HCEC 1CT (cell line): ENCODE results near the gene SNAP29.
A peak's percentile ranks its signal among the peaks of the same experiment; 100 is the strongest.
"Not testable (repeated sequence)": the region's sequence is repeated elsewhere in the genome, so short reads cannot be mapped to it uniquely, and the experiment has no call there.

Experiments
- DNase-seq: peaks from one replicate; pipeline ENCODE4 v3.0.0-alpha.2; 2017

SNAP29 gene

GRCh38 chr22:20867179-20868024, 8.6 kb downstream of the SNAP29 start:
- DNase-seq, result no peak

DNA sequence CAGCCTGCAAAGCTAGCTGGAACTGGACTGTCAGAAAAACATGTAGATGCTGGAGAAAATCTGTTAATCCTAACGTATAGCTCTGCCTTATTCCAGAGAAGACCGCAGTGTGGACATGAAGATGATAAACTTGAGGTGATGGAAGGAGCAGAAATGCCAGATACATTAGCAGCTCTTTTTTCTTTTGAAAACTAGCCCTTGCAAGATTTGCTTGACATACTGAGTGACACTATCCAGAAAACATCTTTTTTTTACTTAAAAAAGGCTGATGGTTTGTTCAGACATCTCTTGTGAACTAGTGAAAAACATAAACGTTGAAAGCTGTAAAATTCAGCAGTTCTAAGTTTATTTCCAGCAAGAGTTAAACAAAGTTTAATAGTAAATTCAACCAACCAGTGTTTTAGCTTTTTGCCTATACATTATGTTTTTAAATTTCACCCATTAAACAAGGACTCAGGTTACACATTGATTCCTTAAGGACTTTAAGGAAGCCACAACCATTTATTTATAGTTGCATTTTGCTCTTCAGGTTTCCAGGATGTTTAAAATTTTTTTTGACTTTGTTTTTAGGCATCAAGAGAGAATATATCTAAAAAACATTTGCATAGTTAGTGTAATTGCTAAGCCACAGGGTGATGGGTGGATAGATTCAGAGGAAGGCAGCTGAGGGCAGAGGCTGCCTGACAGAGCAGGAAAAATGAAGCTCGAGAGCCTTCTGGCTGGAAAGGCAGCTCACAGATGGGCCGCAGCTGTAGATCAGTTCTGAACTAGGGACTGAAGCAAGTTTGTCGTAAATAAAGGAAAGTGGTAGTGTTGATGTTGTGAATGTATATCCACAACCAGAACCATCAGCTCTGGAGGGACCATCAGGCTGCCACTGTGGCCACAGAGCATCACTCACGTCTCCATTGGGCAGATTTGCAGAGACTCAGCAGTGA, 9.5 kb downstream of the SNAP29 start:
- no peak for DNase-seq

DNA sequence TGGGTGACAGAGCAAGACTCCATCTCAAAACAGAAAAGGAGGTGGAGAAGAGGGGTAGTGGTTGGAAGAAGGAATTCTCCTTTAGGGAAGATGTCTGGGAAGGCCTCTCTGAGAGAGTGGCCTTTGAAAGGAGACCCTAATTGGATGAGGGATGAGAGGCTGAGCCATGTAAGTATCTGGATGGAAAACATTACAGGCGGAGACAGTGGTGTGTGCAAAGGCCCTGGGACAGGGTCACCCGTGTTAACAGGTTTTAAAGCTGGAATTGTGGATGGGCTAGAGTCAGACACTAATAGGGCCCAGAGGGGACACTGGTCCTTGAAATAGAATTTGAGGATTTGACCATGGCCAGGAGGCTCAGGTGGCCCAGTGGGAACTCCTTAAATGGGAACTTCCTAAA, 10.4 kb downstream of the SNAP29 start:
- DNase-seq, result no peak

GRCh38 chr22:20873214-20873613, 14.4 kb downstream of the SNAP29 start:
- no peak for DNase-seq

DNA sequence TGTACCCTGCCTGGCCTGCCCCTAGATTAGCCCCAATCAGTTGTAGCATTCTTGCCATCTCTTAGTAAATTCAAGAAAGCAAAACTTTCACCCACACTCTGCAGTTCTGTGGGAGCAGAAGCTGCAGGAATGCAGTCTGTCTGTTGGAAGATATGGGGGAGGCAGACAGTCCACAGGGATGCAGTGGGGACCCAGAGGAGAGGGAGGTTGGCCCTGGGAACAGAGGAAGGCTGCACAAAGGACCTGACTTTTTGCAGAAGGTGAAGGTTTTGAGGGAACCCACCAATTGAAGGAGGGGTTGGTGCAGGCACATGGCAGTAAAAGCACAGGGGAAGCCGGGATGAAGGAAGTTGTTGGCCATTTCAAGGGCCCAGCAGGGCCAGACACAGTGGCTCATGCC, 16.5 kb downstream of the SNAP29 start:
- no peak for DNase-seq

GRCh38 chr22:20877715-20878114, 18.9 kb downstream of the SNAP29 start:
- DNase-seq, result no peak

DNA sequence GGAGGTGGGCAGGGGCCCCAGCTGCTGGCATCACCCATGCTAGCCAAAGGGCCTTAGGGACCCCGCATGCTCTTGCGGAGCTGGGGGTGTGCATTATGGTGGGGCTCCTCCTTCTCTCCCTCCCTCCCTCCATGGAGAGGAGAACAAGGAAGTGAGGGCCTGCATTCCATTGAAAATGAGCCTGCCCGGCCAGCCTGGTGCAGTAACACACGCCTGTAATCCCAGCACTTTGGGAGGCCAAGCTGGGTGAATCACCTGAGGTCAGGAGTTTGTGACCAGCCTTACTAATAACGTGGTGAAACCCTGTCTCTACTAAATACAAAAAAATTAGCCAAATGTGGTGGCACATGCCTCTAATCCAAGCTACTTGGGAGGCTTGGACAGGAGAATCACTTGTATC, 22.4 kb downstream of the SNAP29 start:
- peak; percentile 11 for DNase-seq

DNA sequence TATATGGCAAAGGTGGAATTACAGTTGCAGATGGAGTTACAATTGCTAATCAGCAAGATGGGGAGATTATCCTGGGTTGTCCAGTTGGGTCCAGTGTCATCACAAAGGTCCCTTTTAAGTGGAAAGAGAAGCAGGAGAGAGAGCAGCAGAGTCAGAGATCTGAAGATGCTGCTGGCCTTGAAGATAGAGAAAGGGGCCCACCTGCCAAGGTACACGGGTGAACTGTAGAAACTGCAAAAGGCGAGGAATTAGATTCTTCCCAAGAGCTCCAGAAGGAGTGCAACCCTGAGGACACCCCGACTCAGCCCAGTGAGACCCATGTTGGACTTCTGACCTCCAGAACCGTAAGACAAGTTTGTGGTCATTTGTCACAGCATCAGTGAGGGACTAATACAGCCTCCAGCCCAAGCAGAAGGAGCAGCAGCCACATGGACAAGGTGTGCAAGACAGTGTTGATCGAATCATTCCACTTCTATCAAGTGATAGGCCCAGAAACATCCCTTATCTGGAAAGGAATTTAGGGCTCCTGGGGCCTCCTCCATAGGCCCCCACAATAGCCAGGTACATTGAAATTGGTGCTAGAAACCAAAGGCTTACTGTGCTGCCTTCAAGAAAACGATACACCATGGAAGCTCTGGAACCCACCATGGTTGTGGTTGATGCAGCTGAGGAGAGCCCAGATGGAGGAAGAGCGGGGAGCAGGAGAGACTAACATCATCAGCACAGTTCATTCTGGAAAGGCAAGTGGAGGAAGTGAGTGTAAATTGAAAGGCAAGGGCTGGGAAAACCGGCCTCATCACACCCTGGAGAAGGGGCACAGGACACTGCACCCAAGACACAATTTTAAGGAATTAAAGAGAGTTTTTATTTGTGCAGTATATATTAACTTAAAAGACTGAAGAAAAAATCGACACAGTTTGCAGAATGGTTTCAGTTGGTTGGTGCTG, 23.3 kb downstream of the SNAP29 start:
- no peak for DNase-seq

DNA sequence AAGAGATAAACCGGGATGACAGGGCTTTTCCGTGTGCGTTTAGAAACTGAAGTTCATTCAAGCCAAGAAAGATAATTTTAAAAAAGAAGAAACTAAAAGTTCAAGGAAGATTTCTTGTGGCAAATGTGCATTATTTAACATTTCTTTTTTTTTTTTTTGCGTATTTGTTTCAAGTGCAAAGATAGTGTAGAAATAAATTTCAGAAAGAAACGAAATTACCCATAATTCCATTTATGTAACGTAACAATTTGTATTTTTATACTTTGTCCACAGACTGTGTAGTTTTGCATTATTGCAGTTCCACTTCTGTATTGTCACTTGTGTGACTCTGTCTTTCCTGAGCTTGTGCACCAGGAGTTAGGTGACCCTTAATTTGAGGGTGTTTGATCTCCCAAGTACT, 24.0 kb downstream of the SNAP29 start:
- no peak for DNase-seq

DNA sequence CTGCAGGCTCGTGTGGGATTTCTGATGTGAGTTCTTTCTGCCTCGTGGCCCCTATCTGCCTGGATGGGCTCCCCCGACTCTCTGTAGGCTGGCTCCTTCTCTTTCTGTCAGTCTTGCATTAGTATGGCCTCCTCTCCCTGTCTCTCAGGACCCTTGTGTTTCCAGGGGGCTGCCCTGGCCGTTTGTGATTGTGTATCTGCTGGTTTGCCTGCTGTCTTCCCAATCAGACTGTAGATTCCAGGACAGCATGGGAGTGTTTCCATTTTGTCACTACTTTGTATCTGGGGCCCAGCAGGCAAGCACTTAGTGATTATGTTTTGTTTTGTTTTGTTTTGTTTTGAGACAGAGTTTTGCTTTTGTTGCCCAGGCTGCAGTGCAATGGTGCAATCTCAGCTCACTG, 25.6 kb downstream of the SNAP29 start:
- DNase-seq, result no peak

DNA sequence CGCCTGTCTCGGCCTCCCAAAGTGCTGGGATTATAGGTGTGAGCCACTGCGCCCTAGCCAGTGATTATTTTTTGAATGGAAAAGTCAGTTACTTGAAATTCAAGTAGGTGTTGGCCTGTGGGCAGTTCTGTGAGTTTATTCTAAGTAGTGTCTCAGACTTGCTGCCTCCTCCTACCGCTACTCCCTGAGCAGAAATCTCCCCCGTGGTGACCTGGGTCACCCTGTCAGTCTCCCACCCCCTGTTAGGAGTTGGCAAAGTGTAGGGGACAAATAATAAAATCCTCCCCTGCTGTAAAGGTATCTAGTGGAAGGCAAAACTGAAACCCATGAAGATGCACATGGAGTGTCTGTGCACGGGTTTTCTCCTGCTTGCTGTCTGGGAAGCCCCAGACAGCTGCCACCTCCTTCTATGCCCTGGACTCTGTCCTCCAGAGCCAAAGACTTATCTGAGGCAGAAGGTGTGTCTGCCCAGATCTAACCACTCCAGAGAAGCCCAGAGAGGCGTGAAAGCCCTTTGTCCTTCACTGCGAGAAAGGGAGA, 26.3 kb downstream of the SNAP29 start:
- DNase-seq, result no peak

DNA sequence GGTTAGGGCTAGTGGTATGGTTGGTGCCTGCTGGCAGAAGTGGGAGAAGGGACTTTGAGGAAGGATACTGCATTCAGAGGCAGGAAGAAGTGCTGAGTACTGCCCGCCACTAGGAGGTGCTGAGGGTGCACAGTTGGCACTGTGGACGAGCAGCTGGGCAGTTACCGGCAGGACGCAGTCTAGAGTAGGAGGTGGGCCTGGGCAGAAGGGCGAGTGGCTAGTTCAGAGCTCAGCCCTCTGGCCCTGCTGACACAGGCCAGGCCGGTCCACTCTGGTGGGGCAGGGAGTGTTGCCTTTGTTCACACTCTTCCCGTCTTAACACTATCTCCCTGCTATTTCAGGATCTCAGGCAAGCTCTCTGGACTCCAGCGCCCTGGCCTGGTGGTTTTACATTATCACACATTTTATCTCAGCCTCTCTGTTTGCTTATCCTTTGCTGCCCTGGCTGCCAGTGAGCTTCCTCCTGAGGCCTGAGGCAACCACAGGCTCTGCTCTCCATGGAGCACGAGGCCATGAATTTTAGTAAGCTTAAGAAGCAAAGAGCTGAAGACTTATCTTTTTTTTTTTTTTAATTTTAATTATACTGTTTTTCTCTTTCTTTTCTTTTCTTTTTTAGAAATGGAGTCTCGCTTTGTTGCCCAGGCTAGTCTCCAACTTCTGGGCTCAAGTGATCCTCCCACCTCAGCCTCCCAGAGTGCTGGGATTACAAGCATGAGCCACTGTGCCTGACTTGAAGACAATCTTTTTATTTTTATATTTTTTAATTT, 26.9 kb downstream of the SNAP29 start:
- DNase-seq, result peak; percentile 80

GRCh38 chr22:20887375-20887774, 28.6 kb downstream of the SNAP29 start:
- DNase-seq, result no peak

DNA sequence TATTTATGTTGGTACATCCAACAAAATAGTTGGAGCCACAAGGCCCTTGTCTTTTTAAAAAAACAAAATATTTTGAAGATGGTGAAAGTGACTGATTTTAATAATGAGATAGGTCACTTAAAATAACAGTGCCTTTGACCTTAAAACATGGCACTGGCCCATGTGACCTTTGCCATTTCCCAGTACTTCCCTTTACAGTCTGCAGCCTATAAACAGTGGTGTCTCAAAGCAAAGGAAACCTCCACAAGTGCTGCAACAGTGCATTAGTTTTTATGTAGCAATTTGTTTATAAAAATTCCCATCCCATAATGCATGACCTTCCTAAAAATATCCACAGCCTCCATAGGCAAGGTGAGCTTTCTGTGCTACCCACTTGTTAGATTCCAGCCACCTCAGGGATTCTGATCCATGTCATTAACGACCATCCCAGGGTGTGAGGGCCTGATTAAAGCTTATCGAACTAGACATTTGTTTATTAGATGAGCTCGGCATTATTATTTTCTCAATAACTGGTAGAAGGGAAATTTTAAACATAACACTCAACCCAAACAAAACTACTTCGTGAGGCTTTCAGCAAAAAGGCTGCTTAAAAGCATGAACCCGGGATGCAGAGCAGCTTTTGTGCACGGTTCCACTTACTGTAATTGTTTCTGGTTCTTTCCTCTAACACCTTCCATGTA, 30.4 kb downstream of the SNAP29 start:
- DNase-seq, result no peak

DNA sequence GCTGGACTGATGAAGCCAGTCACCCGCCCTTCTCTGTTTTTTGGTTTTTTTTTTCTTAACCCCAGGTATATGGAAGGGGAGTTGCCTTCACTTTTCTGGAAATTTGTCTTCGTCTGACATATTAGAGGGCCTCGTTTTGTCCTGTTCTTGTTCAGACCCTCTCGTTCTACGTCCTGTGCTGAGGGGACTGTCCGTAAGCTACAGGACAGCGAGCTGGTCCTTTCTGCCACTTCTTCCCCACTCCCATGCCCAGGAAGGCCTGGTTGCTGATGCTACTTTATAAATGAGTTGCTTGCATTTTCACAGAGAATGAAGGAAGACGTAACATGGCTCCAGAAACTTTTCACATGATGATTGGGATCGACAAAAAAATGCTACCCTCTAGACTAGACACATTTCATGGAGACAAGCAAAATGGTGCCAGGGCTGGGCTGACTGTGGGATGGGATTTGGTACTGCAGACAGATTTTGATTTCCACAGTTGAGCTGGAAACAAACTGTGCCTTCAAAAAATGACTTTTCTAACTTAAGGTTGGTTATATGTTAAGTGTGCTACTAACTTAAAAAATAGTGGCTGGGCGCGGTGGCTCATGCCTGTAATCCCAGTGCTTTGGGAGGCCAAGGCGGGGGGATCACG, 31.2 kb downstream of the SNAP29 start:
- no peak for DNase-seq

DNA sequence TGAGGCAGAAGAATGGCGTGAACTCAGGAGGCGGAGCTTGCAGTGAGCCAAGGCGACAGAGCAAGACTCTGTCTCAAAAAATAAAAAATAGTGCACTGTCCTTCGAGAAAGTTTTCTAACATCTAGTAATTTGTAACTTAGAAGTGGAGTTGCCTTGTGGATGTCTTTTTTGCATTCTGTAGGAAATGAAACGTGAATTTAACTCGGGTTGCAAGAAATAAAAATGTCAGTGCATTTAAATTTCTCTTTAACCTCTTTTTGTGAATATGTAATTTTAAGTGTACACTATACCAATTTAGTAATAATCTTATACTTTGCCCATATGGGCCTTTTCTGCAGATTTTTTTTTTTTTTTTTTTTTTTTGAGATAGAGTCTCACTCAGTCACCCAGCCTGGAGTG, 32.2 kb downstream of the SNAP29 start:
- DNase-seq, result no peak

- not testable (repeated sequence) for DNase-seq
Measured at GRCh38 chr22:20897737-20898136, 38.9 kb downstream of the SNAP29 start.

DNA sequence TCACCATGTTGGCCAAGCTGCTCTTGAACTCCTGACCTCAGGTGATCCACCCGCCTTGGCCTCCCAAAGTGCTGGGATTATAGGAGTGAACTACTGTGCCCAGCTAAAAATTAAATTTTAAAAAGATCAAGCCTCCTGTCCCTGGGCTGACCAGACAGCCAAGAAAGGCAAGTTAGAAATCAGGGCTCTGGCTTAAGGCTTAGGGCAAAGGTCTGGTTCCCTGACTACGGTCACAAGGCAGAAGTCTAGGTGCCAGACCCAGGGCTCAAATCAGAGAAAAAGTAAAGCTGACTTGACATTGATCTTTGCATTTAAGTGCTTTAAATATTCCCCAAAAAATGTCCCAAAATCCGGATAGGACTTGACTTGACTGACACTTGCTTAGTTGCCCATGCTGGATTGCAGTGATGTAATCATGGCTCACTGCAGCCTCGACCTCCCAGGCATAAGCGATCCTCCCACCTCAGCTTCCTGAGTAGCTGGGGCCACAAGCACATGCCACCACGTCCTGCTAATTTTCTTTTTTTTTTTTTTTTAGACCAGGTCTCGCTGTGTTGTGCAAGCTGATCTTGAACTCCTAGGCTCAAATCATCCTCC, 41.1 kb downstream of the SNAP29 start:
- DNase-seq, result no peak

DNA sequence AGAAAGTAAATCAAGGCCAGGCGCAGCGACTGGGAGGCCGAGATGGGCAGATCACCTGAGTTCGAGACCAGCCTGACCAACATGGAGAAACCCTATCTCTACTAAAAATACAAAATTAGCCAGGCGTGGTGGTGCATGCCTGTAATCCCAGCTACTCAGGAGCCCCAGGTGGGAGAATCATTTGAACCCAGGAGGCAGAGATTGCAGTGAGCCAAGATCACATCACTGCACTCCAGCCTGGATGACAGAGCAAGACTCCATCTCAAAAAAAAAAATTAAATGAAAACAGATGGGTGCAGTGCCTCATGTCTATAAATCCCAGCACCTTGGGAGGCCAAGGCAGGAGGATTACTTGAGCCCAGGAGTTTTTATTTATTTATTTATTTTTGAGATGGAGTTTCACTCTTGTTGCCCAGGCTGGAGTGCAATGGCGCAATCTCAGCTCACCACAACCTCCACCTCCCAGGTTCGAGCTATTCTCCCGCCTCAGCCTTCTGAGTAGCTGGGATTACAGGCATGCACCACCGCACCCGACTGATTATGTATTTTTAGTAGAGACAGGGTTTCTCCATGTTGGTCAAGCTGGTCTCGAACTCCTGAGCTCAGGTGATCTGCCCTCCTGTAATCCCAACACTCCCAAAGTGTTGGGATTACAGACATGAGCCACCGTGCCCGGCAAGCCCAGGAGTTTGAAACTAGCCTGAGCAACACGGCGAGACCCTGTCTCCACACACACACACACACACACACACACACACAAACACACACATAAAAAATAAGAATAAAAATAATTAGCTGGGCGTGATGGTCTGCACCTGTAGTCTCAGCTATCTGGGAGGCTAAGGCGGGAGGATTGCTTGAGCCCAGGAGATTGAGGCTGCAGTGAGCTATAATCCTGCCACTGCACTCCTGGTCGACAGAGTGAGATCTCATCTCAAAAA, 42.6 kb downstream of the SNAP29 start:
- not testable (repeated sequence) for DNase-seq
